Adipose tissue (tissue), 3 donors: ENCODE data around the gene LDHD. TPM values are rescaled to one million over a fixed set of nuclear protein-coding genes. Genes with fewer than 3 reads are reported as not detected.

ENCODE experiments used
- H3K27ac ChIP-seq: one replicate; pipeline ENCODE4 v1.5.1; 2013; ENCODE audit warnings: low read depth, low read length
- WGBS, 3 donors: extraction: QIAGEN DNeasy Blood & Tissue Kit; methylation state at CpG; one replicate each; pipeline ENCODE4 v1.1.7; 2013; 5-methylcytosine and 5-hydroxymethylcytosine counted together
- polyA plus RNA-seq, 3 donors: library from polyadenylated mRNA; stranded (reverse); fragments of 200-250 nt; gene quantifications; one replicate each; pipeline ENCODE4 v1.2.3, GENCODE V29; 2013
- donor health status: healthy with polysubstance abuse.
- donor health status: Bipolar disorder and iron deficiency.
- donor health status: healthy.

Gene LDHD
- polyA plus RNA-seq, 3 donors = 18.8 to 68.6 (median 25.6) TPM

GRCh38 chr16:75088216-75088615 is 28.4 kb downstream of the LDHD start:
- H3K27ac ChIP-seq = no peak overlapping the region
- 41 to 56% (median 47%) methylated on average over 3 of the region's 3 CpGs for WGBS, 3 donors

- 15 to 66% (median 18%) methylated on average over 10 of the region's 10 CpGs for WGBS, 3 donors
- H3K27ac ChIP-seq = no peak overlapping the region
Measured at GRCh38 chr16:75087375-75087979, 29.1 kb downstream of the LDHD start.

- WGBS, 3 donors = 73 to 89% (median 77%) methylated on average over 10 of the region's 10 CpGs
- H3K27ac ChIP-seq = no peak overlapping the region
Measured at GRCh38 chr16:75086688-75087374, 29.7 kb downstream of the LDHD start.

- no peak overlapping the region for H3K27ac ChIP-seq
- WGBS, 3 donors = 76 to 96% (median 96%) methylated on average over 1 of the region's 1 CpG
Measured at GRCh38 chr16:75086281-75086680, 30.3 kb downstream of the LDHD start.

- no peak overlapping the region for H3K27ac ChIP-seq
- 80 to 89% (median 89%) methylated on average over 4 of the region's 4 CpGs for WGBS, 3 donors
Measured at GRCh38 chr16:75085556-75085955, 31.0 kb downstream of the LDHD start.

GRCh38 chr16:75083813-75084212 is 32.8 kb downstream of the LDHD start:
- no peak overlapping the region for H3K27ac ChIP-seq
- WGBS, 3 donors = 90 to 97% (median 95%) methylated on average over 5 of the region's 5 CpGs

- 75 to 94% (median 78%) methylated on average over 6 of the region's 6 CpGs for WGBS, 3 donors
- H3K27ac ChIP-seq = no peak overlapping the region
Measured at GRCh38 chr16:75081179-75081859, 35.3 kb downstream of the LDHD start.

- 92 to 95% (median 94%) methylated on average over 8 of the region's 8 CpGs for WGBS, 3 donors
- H3K27ac ChIP-seq = no peak overlapping the region
Measured at GRCh38 chr16:75080205-75081029, 36.2 kb downstream of the LDHD start.

GRCh38 chr16:75079346-75079926 is 37.1 kb downstream of the LDHD start:
- no peak overlapping the region for H3K27ac ChIP-seq
- 93 to 96% (median 94%) methylated on average over 7 of the region's 7 CpGs for WGBS, 3 donors

- WGBS, 3 donors = 98 to 99% (median 99%) methylated on average over 8 of the region's 8 CpGs
- H3K27ac ChIP-seq = no peak overlapping the region
Measured at GRCh38 chr16:75078886-75079285, 37.7 kb downstream of the LDHD start.

GRCh38 chr16:75075688-75076268 is 40.8 kb downstream of the LDHD start:
- 47 to 81% (median 56%) methylated on average over 3 of the region's 3 CpGs for WGBS, 3 donors

GRCh38 chr16:75074920-75075687 is 41.5 kb downstream of the LDHD start:
- no peak overlapping the region for H3K27ac ChIP-seq
- WGBS, 3 donors = 43 to 59% (median 47%) methylated on average over 12 of the region's 12 CpGs

More at GRCh38 chr16:75075688-75076268, 40.8 kb downstream of the LDHD start:
- no peak overlapping the region for H3K27ac ChIP-seq

- H3K27ac ChIP-seq = no peak overlapping the region
- 75 to 91% (median 75%) methylated on average over 4 of the region's 4 CpGs for WGBS, 3 donors
Measured at GRCh38 chr16:75074304-75074793, 42.2 kb downstream of the LDHD start.

- 74 to 88% (median 77%) methylated on average over 20 of the region's 20 CpGs for WGBS, 3 donors
- H3K27ac ChIP-seq = no peak overlapping the region
Measured at GRCh38 chr16:75073545-75074303, 42.9 kb downstream of the LDHD start.

GRCh38 chr16:75072239-75072947 is 44.2 kb downstream of the LDHD start:
- WGBS, 3 donors = 88 to 91% (median 88%) methylated on average over 2 of the region's 2 CpGs
- H3K27ac ChIP-seq = no peak overlapping the region

GRCh38 chr16:75071621-75072020 is 45.0 kb downstream of the LDHD start:
- 96 to 98% (median 98%) methylated on average over 3 of the region's 3 CpGs for WGBS, 3 donors
- H3K27ac ChIP-seq = no peak overlapping the region
